Activated naive CD8-positive, alpha-beta T cell treated with anti-CD3 and anti-CD28 coated beads, Interleukin-2, amount 10 ng/mL, durations not matched to agents 7 days and 5 days (primary cell): ENCODE results near the gene LRRC25. TPM values are rescaled to one million over a fixed set of nuclear protein-coding genes. Genes with fewer than 3 reads are reported as not detected.

Source experiments
- ATAC-seq: fragments of 150-1000 bp; cut with Tn5 transposase; one replicate; pipeline ENCODE4 v1.10.0; 2021; ENCODE audit warnings: low read depth, moderate library complexity
- POLR2A ChIA-PET: fragments of 350-600 bp; sonication (Branson Sonifier 250); formaldehyde crosslinking; loops from one replicate; lab custom pipeline; 2021; ENCODE audit warnings: antibody characterized with exemption; lab: Charles Lee
- DNase-seq: peaks from one replicate; pipeline ENCODE4 v3.0.0; 2021
- H3K27ac Mint-ChIP-seq: one replicate; pipeline ENCODE4 v1.8.0; 2022; ENCODE audit warnings: mild to moderate bottlenecking, mixed read lengths
- H3K27me3 Mint-ChIP-seq: one replicate; pipeline ENCODE4 v1.8.0; 2022; ENCODE audit warnings: mild to moderate bottlenecking, moderate library complexity, mixed read lengths
- H3K36me3 Mint-ChIP-seq: one replicate; pipeline ENCODE4 v1.8.0; 2021; ENCODE audit warnings: mild to moderate bottlenecking, mixed read lengths
- H3K4me1 Mint-ChIP-seq: one replicate; pipeline ENCODE4 v1.8.0; 2021; ENCODE audit warnings: mixed read lengths
- H3K4me3 Mint-ChIP-seq: one replicate; pipeline ENCODE4 v1.8.0; 2022; ENCODE audit warnings: mild to moderate bottlenecking, moderate library complexity, mixed read lengths
- H3K9me3 Mint-ChIP-seq: one replicate; pipeline ENCODE4 v1.8.0; 2021; ENCODE audit warnings: mixed read lengths
- total RNA-seq, 2 experiments: library from RNA; stranded (reverse); gene quantifications; one replicate each; pipeline ENCODE4 v1.2.3, GENCODE V29; 2021

The LRRC25 gene
- total RNA-seq, 2 experiments from 2014 or later, result 1.2 to 1.6 TPM

DNA sequence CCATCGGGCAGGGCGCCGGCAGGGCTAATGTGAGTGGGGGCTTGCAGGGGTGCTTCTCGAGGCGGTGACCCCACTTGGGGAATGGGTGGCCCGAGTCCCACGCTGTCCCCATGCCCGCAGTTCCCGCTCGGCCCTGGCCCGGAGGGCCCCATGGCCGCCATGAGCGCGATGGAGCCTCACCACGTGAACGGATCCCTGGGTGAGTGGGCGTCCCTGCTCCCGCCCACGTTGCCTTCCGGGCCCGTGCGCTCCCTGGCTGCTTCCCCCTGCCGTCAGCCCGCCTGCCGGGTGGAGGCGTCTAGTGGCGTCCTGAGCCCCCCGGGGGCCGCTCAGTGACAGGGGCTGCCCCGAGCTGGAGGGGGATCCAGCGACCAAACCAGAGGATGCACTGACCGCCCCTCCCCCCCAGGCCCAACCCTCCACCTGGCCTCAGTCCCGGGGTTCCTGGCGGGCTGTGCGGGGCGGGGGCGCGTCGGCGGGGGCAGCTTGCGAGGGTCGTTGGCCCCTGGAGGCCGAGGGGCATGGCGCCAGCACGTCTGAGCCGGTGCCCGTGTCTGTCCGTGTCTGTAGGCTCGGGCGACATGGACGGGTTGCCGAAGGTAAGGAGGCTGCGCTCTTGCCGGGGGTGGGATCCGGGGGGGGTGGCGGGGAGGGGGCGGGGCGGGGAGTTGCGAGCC is 35.7 kb upstream of the LRRC25 start:
- POLR2A ChIA-PET, result no interaction called here
- Mint-ChIP-seq H3K36me3 (peaks cover 1% of the 10 kb centered on the region), H3K9me3 (no peaks in the 10 kb centered on the region), H3K4me1 (peaks cover 12% of the 10 kb centered on the region), H3K4me3 (peak overlapping the region; percentile 5), H3K27me3 (no peaks in the 10 kb centered on the region), H3K27ac (no peak overlapping the region)
- ATAC-seq (peak; percentile 3), DNase-seq (peak; percentile 68)

- Mint-ChIP-seq H3K9me3 (no peaks in the 10 kb centered on the region), H3K27me3 (no peaks in the 10 kb centered on the region), H3K4me3 (peak overlapping the region; percentile 5), H3K36me3 (peaks cover 1% of the 10 kb centered on the region), H3K4me1 (peaks cover 12% of the 10 kb centered on the region), H3K27ac (no peak overlapping the region)
- DNase-seq (no peak), ATAC-seq (no peak)
- POLR2A ChIA-PET, result interaction anchor here (1.2 kb wide), 2 partner anchors 8 to 13 kb away, joined by 3 to 4 read pairs; partner anchors contain the start of gene SSBP4
Measured at GRCh38 chr19:18432275-18433014, 35.0 kb upstream of the LRRC25 start.

DNA sequence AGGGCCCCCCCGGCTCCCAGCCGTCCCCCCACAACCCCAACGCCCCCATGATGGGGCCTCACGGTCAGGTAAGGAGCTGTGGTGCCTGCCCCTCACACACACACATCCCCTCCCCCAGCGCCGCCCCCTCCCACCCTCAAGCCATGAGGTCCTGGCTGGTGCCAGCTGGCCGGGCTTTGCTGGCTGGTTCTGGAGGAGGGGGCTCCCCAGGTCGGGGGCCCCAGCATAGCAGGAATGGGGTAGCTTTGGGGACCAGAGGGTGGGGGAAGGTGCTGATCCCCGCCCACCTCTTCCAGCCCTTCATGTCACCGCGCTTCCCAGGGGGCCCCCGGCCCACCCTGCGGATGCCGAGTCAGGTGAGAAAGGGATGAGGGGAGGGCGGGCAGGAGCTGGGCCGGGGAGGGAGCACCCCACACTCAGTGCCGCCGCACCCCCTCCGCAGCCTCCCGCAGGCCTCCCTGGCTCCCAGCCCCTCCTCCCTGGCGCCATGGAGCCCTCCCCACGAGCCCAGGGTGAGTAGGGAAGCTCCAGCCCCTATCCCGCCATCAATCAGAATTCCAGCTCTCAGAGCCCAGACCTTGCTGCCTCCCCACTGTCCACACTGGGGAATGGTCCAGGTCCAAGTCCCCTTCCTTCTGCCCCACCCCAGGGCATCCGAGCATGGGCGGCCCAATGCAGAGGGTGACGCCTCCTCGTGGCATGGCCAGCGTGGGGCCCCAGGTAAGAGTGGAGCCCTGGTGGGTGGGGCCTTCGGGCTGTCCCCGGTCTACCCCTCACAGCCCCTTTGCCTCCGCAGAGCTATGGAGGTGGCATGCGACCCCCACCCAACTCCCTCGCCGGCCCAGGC is 34.2 kb upstream of the LRRC25 start:
- Mint-ChIP-seq H3K27me3 (no peaks in the 10 kb centered on the region), H3K4me3 (no peak overlapping the region), H3K36me3 (peaks cover 1% of the 10 kb centered on the region), H3K27ac (no peak overlapping the region), H3K4me1 (peaks cover 12% of the 10 kb centered on the region), H3K9me3 (no peaks in the 10 kb centered on the region)
- DNase-seq (no peak), ATAC-seq (no peak)
- POLR2A ChIA-PET, result interaction anchor here (1.2 kb wide), 3 partner anchors 9 to 15 kb away, joined by 3 to 4 read pairs (median 3); partner anchors contain the start of gene SSBP4

DNA sequence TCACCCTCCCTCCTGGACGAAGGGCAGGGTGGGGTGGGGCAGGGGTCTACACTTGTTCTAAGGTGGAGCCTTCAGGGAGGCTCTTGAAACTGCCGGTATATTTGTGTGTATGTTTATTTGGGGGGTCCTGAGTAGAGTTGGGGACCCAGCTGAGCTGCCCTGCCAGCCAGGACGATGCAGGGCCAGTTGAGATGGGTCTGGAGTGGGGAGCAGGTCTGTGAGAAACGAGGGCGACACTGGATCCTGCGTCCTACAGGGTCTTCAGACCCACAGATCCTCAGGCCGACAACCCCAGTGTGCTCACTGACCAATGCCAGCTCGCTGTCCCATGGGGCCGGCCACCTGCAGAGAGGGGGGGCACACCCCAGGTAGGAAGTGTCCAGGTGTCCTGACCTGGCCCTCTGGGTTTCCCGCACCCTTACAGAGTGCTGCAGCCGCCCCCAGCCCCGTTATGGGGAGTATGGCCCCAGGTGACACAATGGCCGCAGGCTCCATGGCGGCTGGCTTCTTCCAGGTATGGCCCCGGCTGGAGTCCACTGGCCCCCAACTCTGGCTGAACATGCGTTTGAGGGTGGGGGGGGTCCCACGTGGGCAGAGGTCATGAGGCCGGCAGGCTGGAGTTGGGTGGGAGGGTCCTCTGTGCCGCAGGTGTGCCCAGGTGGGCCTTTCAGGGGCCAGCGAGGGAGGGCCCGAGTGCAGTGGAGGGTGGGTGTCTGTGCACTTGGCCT is 33.2 kb upstream of the LRRC25 start:
- ATAC-seq (no peak), DNase-seq (no peak)
- Mint-ChIP-seq H3K27me3 (no peaks in the 10 kb centered on the region), H3K36me3 (peaks cover 4% of the 10 kb centered on the region), H3K4me1 (peaks cover 11% of the 10 kb centered on the region), H3K4me3 (no peak overlapping the region), H3K9me3 (no peaks in the 10 kb centered on the region), H3K27ac (peak overlapping the region; percentile 74)
- POLR2A ChIA-PET, result interaction anchor here (0.5 to 1.2 kb wide), 2 partner anchors 14 to 69 kb away, joined by 3 read pairs; no protein-coding TSS in a partner anchor

- Mint-ChIP-seq H3K27ac (peak overlapping the region; percentile 83), H3K9me3 (no peaks in the 10 kb centered on the region), H3K4me1 (peaks cover 11% of the 10 kb centered on the region), H3K4me3 (peak overlapping the region; percentile 73), H3K36me3 (peaks cover 4% of the 10 kb centered on the region), H3K27me3 (no peaks in the 10 kb centered on the region)
- DNase-seq (peak; percentile 64), ATAC-seq (peak; percentile 16)
- POLR2A ChIA-PET, result interaction anchor here (0.6 to 1.8 kb wide), 4 partner anchors 9 to 152 kb away, joined by 4 to 29 read pairs (median 6); partner anchors contain the start of gene SSBP4
Measured at GRCh38 chr19:18429717-18430416, 32.4 kb upstream of the LRRC25 start.

DNA sequence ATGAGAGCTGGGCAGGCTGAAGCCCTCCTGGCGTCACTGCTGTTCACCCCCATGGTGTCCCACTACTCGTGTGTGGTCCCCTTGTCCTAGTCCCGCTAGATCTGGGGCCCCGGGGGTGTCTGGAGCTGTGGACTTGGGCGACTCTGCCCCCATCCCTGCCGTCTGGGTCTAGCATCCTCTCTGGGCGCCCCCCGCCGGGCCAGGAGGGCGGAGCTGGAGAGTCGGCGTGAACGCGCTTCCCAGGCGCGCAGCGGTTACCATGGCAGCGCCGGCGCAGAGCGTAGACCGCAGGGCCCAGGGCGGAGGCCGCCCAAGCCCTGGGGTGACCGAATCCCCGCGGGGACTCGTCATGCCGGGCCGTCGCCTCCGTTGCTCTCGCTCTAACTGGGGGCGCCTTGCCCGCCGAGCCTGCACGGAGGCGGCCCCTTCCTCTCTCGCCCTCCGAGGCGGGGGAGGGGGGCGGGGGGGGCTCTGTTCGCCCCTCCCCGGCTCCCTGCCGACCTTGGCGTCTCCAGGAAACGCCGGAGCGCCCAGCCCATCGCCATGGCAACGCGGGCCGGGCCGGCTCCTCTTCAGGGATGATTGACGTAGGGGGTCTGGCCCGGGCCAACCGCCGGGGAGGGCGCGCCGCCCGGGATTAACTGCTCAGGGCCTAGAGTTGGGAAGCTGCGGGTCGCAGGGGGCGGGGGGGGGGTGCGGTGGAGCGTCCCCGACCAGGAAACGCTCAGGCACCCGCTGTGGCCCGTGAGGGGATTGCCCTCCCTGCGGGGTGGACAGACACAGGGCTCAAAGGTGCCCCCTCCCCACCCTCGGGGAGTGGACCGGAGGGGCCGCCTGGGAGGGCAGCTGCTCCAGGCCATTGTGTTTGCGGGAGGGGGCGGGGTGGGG is 31.6 kb upstream of the LRRC25 start:
- ATAC-seq (peak; percentile 77), DNase-seq (peak; percentile 95)
- Mint-ChIP-seq H3K27ac (peak overlapping the region; percentile 83), H3K4me1 (peaks cover 14% of the 10 kb centered on the region), H3K4me3 (peak overlapping the region; percentile 73), H3K9me3 (no peaks in the 10 kb centered on the region), H3K36me3 (peaks cover 4% of the 10 kb centered on the region), H3K27me3 (no peaks in the 10 kb centered on the region)
- POLR2A ChIA-PET, result interaction anchor here (0.6 to 1.8 kb wide), 12 partner anchors 8 to 225 kb away, joined by 3 to 29 read pairs (median 4); partner anchors contain the start of genes ELL, JUND, RAB3A and SSBP4

DNA sequence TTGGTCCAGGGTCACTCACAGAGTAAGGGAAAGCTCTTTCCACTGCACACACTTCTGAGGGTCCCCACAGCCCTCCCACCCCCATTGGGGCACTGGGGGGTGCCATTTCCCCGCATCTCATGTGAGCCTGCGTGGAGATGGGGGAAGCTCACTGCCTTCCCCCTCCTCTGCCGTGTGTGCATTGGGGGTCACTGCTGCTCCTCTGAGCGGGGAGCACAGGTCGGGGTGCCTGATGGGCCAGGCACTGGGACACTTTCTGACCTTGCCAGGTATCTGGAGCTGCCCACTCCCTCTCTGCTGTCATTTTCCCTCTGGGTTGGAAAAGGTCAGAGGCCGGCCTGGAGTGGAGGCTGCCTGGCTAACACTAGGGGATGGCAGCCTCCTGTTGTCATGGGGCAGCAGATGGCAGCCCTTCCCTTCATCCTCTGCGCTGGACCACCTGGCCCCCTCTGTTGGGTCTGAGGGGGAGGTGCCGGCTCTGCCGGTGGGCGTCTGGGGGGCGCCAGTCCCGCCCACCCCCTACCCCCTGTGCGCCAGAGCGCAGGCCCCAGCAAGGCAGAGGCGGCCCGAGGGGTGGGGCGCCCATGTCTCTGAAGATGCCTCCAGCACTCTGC is 30.9 kb upstream of the LRRC25 start:
- Mint-ChIP-seq H3K4me3 (no peak overlapping the region), H3K4me1 (peaks cover 20% of the 10 kb centered on the region), H3K27ac (peak overlapping the region; percentile 69), H3K27me3 (no peaks in the 10 kb centered on the region), H3K9me3 (no peaks in the 10 kb centered on the region), H3K36me3 (peaks cover 4% of the 10 kb centered on the region)
- ATAC-seq (no peak), DNase-seq (peak; percentile 50)
- POLR2A ChIA-PET, result interaction anchor here (0.6 to 1.8 kb wide), 9 partner anchors 8 to 224 kb away, joined by 3 to 29 read pairs (median 5); partner anchors contain the start of genes ELL, JUND, RAB3A and SSBP4

DNA sequence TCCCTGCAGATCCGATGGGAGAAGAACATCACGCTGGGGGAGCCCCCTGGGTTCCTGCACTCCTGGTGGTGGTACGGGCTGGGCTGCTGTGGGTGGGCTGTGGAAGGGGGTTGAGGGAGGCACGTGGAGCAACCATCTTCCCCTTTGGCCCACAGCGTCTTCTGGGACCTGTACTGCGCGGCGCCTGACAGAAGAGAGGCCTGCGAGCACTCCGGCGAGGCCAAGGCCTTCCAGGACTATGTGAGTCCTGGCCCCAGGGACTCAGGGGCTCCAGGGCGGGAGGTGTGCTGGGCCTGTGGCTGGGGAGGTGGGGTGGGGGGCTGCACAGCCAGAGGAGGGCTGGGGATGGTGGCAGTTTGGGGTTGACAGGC is 30.3 kb upstream of the LRRC25 start:
- H3K4me3 Mint-ChIP-seq, result no peak overlapping the region
- ATAC-seq (no peak), DNase-seq (no peak)
- H3K9me3 Mint-ChIP-seq, result no peaks in the 10 kb centered on the region
- POLR2A ChIA-PET, result no interaction called here
- H3K36me3 Mint-ChIP-seq, result peaks cover 10% of the 10 kb centered on the region
- no peak overlapping the region for H3K27ac Mint-ChIP-seq
- no peaks in the 10 kb centered on the region for H3K27me3 Mint-ChIP-seq
- peaks cover 25% of the 10 kb centered on the region for H3K4me1 Mint-ChIP-seq

DNA sequence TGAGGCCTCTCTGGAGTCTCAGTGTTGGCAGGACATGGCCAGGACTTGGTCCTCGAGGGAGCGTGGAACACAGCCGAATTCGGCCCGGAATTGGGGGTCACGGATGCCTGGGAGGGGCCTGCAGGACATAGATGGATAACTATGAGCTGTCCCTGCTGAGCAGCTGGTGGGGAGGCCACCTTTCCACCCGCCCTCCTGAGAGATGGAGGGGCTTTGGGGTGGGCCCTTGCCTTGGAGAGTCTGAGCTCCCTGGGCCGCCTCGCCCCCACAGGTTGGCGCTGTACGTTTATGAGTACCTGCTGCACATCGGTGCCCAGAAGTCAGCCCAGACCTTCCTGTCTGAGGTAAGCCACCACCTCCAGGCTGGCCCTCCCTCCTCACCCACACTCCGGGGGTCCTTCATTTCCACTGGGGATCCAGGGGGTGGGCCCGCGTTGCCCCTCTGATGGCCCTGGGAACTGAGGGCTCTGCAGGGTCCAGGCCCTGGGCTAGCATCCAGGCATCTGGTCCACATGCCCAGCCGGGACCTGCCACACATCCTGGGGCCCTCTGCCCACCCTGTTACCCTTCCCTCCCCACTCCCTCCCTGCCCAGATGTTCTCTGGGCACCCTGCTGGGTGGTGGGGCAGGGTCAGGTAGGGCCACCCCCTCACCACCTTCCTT is 29.8 kb upstream of the LRRC25 start:
- DNase-seq, result no peak
- H3K27me3 Mint-ChIP-seq, result no peaks in the 10 kb centered on the region
- H3K4me1 Mint-ChIP-seq, result peaks cover 29% of the 10 kb centered on the region
- H3K36me3 Mint-ChIP-seq, result peaks cover 12% of the 10 kb centered on the region
- no peak overlapping the region for H3K27ac Mint-ChIP-seq
- POLR2A ChIA-PET, result no interaction called here
- H3K9me3 Mint-ChIP-seq, result no peaks in the 10 kb centered on the region
- no peak for ATAC-seq
- H3K4me3 Mint-ChIP-seq, result no peak overlapping the region

DNA sequence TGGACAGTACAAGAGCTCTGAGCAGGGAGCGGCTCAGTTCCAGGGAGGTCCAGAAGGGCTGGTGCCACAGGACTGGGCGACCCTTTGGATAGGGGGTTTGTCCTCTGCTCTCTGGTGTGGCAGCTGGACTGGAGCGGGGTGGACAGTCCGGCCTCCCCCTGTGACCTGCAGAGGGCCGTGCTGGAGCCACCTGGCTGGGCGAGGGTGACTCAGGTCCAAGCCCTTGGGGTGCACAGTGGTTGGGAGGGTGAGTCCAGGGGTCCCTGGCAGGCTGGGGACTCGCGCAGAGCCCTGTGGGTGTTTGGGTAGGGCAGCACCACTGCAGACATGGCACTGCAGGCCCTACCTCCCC is 29.0 kb upstream of the LRRC25 start:
- POLR2A ChIA-PET, result interaction anchor here (1.1 to 1.2 kb wide), 2 partner anchors 11 to 145 kb away, joined by 3 to 4 read pairs; partner anchors contain the start of gene JUND
- no peak overlapping the region for H3K27ac Mint-ChIP-seq

More for the DNA sequence above, 29.0 kb upstream of the LRRC25 start:
- no peaks in the 10 kb centered on the region for H3K9me3 Mint-ChIP-seq
- H3K36me3 Mint-ChIP-seq, result peaks cover 11% of the 10 kb centered on the region
- no peak for DNase-seq
- ATAC-seq, result no peak
- H3K4me1 Mint-ChIP-seq, result peaks cover 34% of the 10 kb centered on the region
- H3K4me3 Mint-ChIP-seq, result no peak overlapping the region
- H3K27me3 Mint-ChIP-seq, result no peaks in the 10 kb centered on the region
